Activated CD8-positive, alpha-beta T cell treated with anti-CD3 and anti-CD28 coated beads for 36 hours (primary cell): ENCODE measurements around the gene HMX1. TPM values are rescaled to one million over a fixed set of nuclear protein-coding genes. Genes with fewer than 3 reads are reported as not detected.

Experiments used
- ATAC-seq: fragments of 200-7000 bp; cut with Tn5 transposase; one replicate; pipeline ENCODE4 v1.10.0; 2021; ENCODE audit warnings: mild to moderate bottlenecking, moderate library complexity
- CTCF ChIA-PET: fragments of 350-600 bp; sonication (Branson Sonifier 250); formaldehyde crosslinking; loops from one replicate; lab custom pipeline; 2021; ENCODE audit warnings: antibody characterized with exemption; lab: Charles Lee
- POLR2A ChIA-PET: fragments of 350-600 bp; sonication (Branson Sonifier 250); formaldehyde crosslinking; loops from one replicate; lab custom pipeline; 2021; ENCODE audit warnings: antibody characterized with exemption; lab: Charles Lee
- DNase-seq: peaks from one replicate; pipeline ENCODE4 v3.0.0-alpha.2; 2020
- H3K27ac Mint-ChIP-seq: one replicate; pipeline ENCODE4 v1.8.0; 2021; ENCODE audit warnings: mild to moderate bottlenecking, mixed read lengths
- H3K27me3 Mint-ChIP-seq: one replicate; pipeline ENCODE4 v1.8.0; 2021; ENCODE audit warnings: mixed read lengths
- H3K36me3 Mint-ChIP-seq: one replicate; pipeline ENCODE4 v1.8.0; 2021; ENCODE audit warnings: low read depth, mixed read lengths
- H3K4me1 Mint-ChIP-seq: one replicate; pipeline ENCODE4 v1.8.0; 2021; ENCODE audit warnings: low read depth, mixed read lengths
- H3K4me3 Mint-ChIP-seq: one replicate; pipeline ENCODE4 v1.8.0; 2021; ENCODE audit warnings: mild to moderate bottlenecking, moderate library complexity, mixed read lengths
- H3K9me3 Mint-ChIP-seq: one replicate; pipeline ENCODE4 v1.8.0; 2021; ENCODE audit warnings: mixed read lengths
- intact Hi-C: fragments of 100-400 bp; cut with micrococcal nuclease; formaldehyde crosslinking; loops from one replicate; pipeline ENCODE4 v1.10.0; 2022
- total RNA-seq, 2 experiments: library from RNA; stranded (reverse); gene quantifications; one replicate each; pipeline ENCODE4 v1.2.3, GENCODE V29; 2021
- TF ChIP-seq, protein P1 (sequence below): fragments of 200-600 bp; IDR thresholded peaks from one replicate; pipeline ENCODE4 v1.8.0; 2022; ENCODE audit warnings: antibody characterized with exemption, mild to moderate bottlenecking

The HMX1 gene
- total RNA-seq, 2 experiments from 2014 or later: not detected

DNA sequence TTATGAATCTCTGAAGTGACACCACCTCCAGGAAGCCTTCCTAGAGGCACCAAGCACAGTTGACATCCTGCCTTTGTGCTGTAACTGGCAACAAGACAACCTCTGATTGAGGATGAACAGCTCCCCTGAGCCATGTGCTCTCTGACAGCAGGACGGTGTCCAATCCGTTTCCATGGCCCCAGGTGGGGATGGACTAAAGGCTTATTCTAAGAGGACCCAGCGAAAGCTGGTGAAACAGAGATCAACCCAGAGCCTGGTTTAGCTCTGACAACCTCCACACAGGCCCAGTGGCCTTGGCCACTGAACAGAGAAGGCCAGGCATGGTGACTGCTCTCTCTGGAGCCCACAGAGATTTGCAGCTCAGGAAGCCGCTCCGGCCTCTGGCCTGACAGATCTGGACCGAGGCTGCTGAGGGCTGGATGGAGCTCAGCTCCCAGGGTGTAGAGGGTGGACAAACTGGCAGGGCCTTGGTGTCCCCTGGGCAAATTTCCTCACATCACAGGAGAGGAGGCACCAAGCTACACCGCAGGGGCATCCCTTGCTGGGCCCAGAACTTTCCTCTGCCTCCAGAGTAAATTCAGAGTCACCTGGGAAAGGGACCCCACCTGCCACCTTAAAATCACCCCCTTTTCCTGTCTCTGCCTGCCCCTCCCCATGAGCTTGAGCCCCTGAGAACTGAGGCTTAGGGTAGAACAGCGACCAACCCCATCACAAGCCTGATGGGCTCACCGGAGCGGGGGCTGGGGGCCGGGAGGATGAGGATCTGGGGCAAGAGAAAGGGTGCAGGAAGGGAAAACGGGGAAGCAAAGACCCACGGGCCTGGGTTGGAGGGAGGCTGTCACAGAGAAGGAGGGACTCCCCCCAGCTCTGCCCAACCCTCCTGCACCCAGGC, 40.2 kb downstream of the HMX1 start:
- Mint-ChIP-seq H3K9me3 (peaks cover 1% of the 10 kb centered on the region), H3K27me3 (no peaks in the 10 kb centered on the region), H3K4me3 (no peak overlapping the region), H3K27ac (no peak overlapping the region), H3K4me1 (no peaks in the 10 kb centered on the region), H3K36me3 (no peaks in the 10 kb centered on the region)
- ChIA-PET POLR2A (no interaction called here), CTCF (no interaction called here)
- intact Hi-C loops: no loop called here
- ATAC-seq: no peak
- TF ChIP-seq, protein P1, sequence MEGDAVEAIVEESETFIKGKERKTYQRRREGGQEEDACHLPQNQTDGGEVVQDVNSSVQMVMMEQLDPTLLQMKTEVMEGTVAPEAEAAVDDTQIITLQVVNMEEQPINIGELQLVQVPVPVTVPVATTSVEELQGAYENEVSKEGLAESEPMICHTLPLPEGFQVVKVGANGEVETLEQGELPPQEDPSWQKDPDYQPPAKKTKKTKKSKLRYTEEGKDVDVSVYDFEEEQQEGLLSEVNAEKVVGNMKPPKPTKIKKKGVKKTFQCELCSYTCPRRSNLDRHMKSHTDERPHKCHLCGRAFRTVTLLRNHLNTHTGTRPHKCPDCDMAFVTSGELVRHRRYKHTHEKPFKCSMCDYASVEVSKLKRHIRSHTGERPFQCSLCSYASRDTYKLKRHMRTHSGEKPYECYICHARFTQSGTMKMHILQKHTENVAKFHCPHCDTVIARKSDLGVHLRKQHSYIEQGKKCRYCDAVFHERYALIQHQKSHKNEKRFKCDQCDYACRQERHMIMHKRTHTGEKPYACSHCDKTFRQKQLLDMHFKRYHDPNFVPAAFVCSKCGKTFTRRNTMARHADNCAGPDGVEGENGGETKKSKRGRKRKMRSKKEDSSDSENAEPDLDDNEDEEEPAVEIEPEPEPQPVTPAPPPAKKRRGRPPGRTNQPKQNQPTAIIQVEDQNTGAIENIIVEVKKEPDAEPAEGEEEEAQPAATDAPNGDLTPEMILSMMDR: no peak
- no peak for DNase-seq

DNA sequence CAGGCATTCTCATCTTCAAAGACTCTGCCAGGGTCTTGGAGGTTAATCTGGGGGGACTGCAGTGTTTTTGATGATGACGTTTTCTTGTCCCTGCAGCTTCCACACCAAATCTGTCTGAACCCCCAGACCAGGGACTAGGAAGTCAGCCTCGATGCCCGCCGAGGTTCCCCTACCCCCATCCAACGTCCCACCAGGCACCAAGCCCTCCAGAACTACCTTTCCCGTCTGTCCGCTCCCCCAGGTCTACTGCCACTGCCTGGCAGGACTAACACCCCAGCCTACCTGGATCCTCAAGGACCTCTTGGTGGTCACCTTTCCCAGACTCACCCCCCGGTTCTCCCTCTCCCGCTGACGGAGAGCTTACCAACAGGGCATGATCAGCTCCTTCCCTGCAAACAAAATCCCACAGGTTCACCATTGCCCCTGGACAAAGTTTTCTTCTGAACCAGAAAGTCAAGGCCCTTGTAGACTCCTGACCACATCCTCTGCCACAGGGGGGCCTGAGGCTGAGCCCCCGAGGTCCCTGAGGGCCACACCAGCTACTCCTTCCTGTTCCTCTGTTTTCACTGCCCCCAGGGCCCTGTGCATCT, 40.9 kb downstream of the HMX1 start:
- no peak overlapping the region for H3K4me3 Mint-ChIP-seq

DNA sequence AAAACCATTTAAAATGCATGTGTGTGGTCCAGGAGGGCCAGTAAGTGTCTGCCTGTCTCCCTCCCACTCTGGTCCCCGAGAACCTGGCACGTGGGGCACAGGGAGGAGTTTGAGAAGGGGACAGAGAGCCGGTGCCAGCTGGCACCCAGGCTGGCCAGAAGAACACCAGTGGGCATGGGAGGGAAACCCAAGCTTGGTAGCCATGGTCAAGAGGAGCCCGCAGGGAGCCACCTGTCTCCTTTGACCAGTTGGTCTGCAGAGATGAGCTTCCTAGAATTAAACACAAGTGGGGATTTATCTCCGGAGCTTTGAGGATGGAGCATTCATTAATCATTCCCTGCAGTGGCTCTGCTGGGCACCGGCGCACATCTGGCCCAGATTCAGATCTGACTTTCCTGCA, 41.6 kb downstream of the HMX1 start:
- Mint-ChIP-seq H3K4me1 (no peaks in the 10 kb centered on the region), H3K36me3 (no peaks in the 10 kb centered on the region), H3K27me3 (no peaks in the 10 kb centered on the region), H3K9me3 (peaks cover 1% of the 10 kb centered on the region), H3K4me3 (no peak overlapping the region), H3K27ac (no peak overlapping the region)
- CTCF ChIA-PET: no interaction called here
- DNase-seq (no peak), ATAC-seq (no peak)
- POLR2A ChIA-PET: no interaction called here
- TF ChIP-seq, protein P1: no peak
- intact Hi-C loops: no loop called here

More for the DNA sequence above, 40.9 kb downstream of the HMX1 start:
- TF ChIP-seq, protein P1: no peak
- intact Hi-C loops: no loop called here
- no peak for DNase-seq
- Mint-ChIP-seq H3K36me3 (no peaks in the 10 kb centered on the region), H3K27me3 (no peaks in the 10 kb centered on the region), H3K9me3 (peaks cover 1% of the 10 kb centered on the region), H3K4me1 (no peaks in the 10 kb centered on the region), H3K27ac (no peak overlapping the region)
- ChIA-PET POLR2A (no interaction called here), CTCF (no interaction called here)
- no peak for ATAC-seq

DNA sequence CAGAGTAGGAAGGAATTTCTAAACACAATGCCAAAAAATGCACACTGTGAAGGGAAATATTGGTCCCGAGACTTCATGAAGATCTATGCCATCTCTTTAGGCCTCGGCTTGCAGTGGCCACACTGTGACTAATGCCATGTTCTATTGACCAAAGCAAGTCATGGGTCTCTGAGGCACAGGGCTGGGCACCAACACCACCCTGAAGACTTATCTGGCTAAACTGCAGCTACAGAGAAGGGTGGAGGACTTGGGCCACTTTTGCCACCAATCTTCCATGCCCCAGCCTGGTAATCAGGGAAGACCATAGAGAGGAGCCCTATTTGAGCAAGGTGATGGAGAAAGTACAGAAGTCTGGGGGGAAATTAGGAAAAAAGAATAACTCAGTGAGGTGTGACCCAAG, 42.1 kb downstream of the HMX1 start:
- CTCF ChIA-PET: no interaction called here
- no peak for ATAC-seq
- H3K4me3 Mint-ChIP-seq: no peak overlapping the region

More for the DNA sequence above, 42.1 kb downstream of the HMX1 start:
- Mint-ChIP-seq H3K9me3 (peaks cover 1% of the 10 kb centered on the region), H3K27me3 (no peaks in the 10 kb centered on the region), H3K27ac (no peak overlapping the region), H3K36me3 (no peaks in the 10 kb centered on the region), H3K4me1 (no peaks in the 10 kb centered on the region)
- DNase-seq: no peak
- TF ChIP-seq, protein P1: no peak
- intact Hi-C loops: no loop called here
- POLR2A ChIA-PET: no interaction called here
